Measurements from ENCODE around the gene DVL1. TPM values are rescaled to one million over a fixed set of nuclear protein-coding genes. Genes with fewer than 3 reads are reported as not detected.

Gene DVL1
- total and polyA plus RNA-seq, 2 of the 13 experiments (the other 11 are each of a cell fraction or from before 2014, with no cell fraction given), result 30.8 to 60.4 TPM

DNA sequence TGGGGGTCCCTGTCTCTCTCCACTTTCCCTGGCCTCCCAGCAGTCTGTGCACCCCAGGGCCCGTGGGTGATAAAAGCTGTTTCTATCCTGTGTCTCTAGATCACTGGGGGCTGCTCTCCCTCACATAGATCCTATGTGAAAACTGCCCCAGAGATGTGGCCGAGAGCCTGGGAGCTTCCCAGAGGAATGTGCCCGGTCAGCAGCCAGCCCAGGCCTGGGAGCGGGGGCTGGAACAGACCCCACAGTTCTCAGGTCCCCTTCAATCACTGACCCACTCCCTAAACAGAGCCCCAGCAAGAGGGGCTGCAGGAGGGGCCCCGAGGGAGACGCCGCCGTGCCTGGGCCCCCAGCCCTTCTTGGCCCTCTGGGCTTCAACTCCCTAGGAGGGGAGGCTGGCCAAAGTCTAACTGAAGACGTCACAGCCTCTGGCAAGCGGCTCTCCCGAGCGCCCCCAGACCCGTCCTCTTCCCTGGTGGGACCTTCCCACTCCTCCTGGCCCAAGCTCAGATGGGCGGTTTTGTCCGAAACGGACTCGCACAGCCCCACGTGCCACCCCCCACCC, 8.7 kb upstream of the DVL1 start (continued):
- TF ChIP-seq, protein P1, sequence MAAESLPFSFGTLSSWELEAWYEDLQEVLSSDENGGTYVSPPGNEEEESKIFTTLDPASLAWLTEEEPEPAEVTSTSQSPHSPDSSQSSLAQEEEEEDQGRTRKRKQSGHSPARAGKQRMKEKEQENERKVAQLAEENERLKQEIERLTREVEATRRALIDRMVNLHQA (CRISPR knock-in tag; IDR thresholded peaks at IDR 0.05), result no peak
- peak; percentile 39 to 59; a peak in 3 of 4 replicates for TF ChIP-seq MAFK (conservative IDR thresholded peaks at IDR 0.05 in 1 of 2, IDR thresholded peaks at IDR 0.05 in 1 of 2; ENCODE audit: low read length in 2 of 2)
- no peak for TF ChIP-seq NR2F1 (CRISPR knock-in tag; IDR thresholded peaks at IDR 0.05)
- TF ChIP-seq ZNF761 (CRISPR knock-in tag; conservative IDR thresholded peaks at IDR 0.05), result 0 out of 2 replicates have a peak, but pooled peaks have one; percentile 9
- no peak for TF ChIP-seq ZNF101 (CRISPR knock-in tag; IDR thresholded peaks at IDR 0.05; ENCODE audit: borderline replicate concordance, low read depth)
- no peak for TF ChIP-seq ZNF251 (CRISPR knock-in tag; IDR thresholded peaks at IDR 0.05)
- 0 out of 2 replicates have a peak, but pooled peaks have one; percentile 36 for TF ChIP-seq ZBTB21 (CRISPR knock-in tag; IDR thresholded peaks at IDR 0.05)
- TF ChIP-seq, protein P2, sequence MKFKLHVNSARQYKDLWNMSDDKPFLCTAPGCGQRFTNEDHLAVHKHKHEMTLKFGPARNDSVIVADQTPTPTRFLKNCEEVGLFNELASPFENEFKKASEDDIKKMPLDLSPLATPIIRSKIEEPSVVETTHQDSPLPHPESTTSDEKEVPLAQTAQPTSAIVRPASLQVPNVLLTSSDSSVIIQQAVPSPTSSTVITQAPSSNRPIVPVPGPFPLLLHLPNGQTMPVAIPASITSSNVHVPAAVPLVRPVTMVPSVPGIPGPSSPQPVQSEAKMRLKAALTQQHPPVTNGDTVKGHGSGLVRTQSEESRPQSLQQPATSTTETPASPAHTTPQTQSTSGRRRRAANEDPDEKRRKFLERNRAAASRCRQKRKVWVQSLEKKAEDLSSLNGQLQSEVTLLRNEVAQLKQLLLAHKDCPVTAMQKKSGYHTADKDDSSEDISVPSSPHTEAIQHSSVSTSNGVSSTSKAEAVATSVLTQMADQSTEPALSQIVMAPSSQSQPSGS (CRISPR knock-in tag; IDR thresholded peaks at IDR 0.05), result peak; percentile 7; the same call in 1 of the 2 replicates
- TF ChIP-seq, protein P3, sequence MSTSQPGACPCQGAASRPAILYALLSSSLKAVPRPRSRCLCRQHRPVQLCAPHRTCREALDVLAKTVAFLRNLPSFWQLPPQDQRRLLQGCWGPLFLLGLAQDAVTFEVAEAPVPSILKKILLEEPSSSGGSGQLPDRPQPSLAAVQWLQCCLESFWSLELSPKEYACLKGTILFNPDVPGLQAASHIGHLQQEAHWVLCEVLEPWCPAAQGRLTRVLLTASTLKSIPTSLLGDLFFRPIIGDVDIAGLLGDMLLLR (CRISPR knock-in tag; IDR thresholded peaks at IDR 0.05), result no peak
- TF ChIP-seq MED13 (CRISPR knock-in tag; IDR thresholded peaks at IDR 0.05), result no peak
- TF ChIP-seq SETDB1 (CRISPR knock-in tag; IDR thresholded peaks at IDR 0.05; ENCODE audit: borderline replicate concordance), result no peak
- 0 out of 2 replicates have a peak, but pooled peaks have one; percentile 3 for TF ChIP-seq JUN (CRISPR knock-in tag; IDR thresholded peaks at IDR 0.05)
- TF ChIP-seq SAFB2 (CRISPR knock-in tag; IDR thresholded peaks at IDR 0.05; ENCODE audit: borderline replicate concordance, low read depth), result 0 out of 2 replicates have a peak, but pooled peaks have one; percentile 3
- TF ChIP-seq YEATS4 (CRISPR knock-in tag; IDR thresholded peaks at IDR 0.05; ENCODE audit: borderline replicate concordance), result 0 out of 2 replicates have a peak, but pooled peaks have one; percentile 13
- no peak; the same call in 1 of the 2 replicates for TF ChIP-seq PCBP1 (IDR thresholded peaks at IDR 0.05; ENCODE audit: borderline replicate concordance, low read depth, low read length)
- TF ChIP-seq POLR2G (IDR thresholded peaks at IDR 0.05; ENCODE audit: low read depth, low read length), result 0 out of 2 replicates have a peak, but pooled peaks have one; percentile 34
- no peak for TF ChIP-seq NBN (conservative IDR thresholded peaks at IDR 0.05)
- TF ChIP-seq SP5 (CRISPR knock-in tag; IDR thresholded peaks at IDR 0.05; ENCODE audit: borderline replicate concordance, low read depth), result no peak
- TF ChIP-seq, protein P4, sequence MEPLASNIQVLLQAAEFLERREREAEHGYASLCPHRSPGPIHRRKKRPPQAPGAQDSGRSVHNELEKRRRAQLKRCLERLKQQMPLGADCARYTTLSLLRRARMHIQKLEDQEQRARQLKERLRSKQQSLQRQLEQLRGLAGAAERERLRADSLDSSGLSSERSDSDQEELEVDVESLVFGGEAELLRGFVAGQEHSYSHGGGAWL (CRISPR knock-in tag; IDR thresholded peaks at IDR 0.05), result 0 out of 2 replicates have a peak, but pooled peaks have one; percentile 10
- TF ChIP-seq, protein P5, sequence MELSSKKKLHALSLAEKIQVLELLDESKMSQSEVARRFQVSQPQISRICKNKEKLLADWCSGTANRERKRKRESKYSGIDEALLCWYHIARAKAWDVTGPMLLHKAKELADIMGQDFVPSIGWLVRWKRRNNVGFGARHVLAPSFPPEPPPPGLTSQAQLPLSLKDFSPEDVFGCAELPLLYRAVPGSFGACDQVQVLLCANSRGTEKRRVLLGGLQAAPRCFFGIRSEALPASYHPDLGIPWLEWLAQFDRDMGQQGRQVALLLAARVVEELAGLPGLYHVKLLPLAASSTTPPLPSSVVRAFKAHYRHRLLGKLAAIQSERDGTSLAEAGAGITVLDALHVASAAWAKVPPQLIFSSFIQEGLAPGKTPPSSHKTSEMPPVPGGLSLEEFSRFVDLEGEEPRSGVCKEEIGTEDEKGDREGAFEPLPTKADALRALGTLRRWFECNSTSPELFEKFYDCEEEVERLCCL (CRISPR knock-in tag; IDR thresholded peaks at IDR 0.05; ENCODE audit: borderline replicate concordance), result 0 out of 2 replicates have a peak, but pooled peaks have one; percentile 19
- TF ChIP-seq RAD21 (CRISPR knock-in tag; IDR thresholded peaks at IDR 0.05), result no peak
- TF ChIP-seq HNF4G (IDR thresholded peaks at IDR 0.05; ENCODE audit: borderline replicate concordance, low read depth, low read length), result peak; percentile 47; the same call in 1 of the 2 replicates
- TF ChIP-seq HNF4G (CRISPR knock-in tag; IDR thresholded peaks at IDR 0.05; ENCODE audit: borderline replicate concordance, low read depth), result no peak; the same call in 1 of the 2 replicates
- 0 out of 2 replicates have a peak, but pooled peaks have one; percentile 30 for TF ChIP-seq ZNF264 (CRISPR knock-in tag; IDR thresholded peaks at IDR 0.05)

All from HepG2 (cell line).